Activated CD4-positive, alpha-beta memory T cell treated with anti-CD3 and anti-CD28 coated beads, Interleukin-2, amount 10 ng/mL, durations not matched to agents 7 days and 5 days (primary cell): ENCODE measurements around the gene G6PC3. TPM values are rescaled to one million over a fixed set of nuclear protein-coding genes. Genes with fewer than 3 reads are reported as not detected.
"Not testable (repeated sequence)": the region's sequence is repeated elsewhere in the genome, so short reads cannot be mapped to it uniquely, and the experiment has no call there.

ENCODE experiments used
- CTCF ChIA-PET: fragments of 350-600 bp; sonication (Branson Sonifier 250); formaldehyde crosslinking; loops from one replicate; lab custom pipeline; 2021; ENCODE audit warnings: antibody characterized with exemption, inconsistent platforms; lab: Charles Lee
- POLR2A ChIA-PET: fragments of 350-600 bp; sonication (Branson Sonifier 250); formaldehyde crosslinking; loops from one replicate; lab custom pipeline; 2021; ENCODE audit warnings: antibody characterized with exemption; lab: Charles Lee
- DNase-seq: peaks from one replicate; pipeline ENCODE4 v3.0.0-alpha.2; 2020
- H3K27ac Mint-ChIP-seq: one replicate; pipeline ENCODE4 v1.8.0; 2021; ENCODE audit warnings: mild to moderate bottlenecking, mixed read lengths
- H3K27me3 Mint-ChIP-seq: one replicate; pipeline ENCODE4 v1.8.0; 2021; ENCODE audit warnings: mixed read lengths
- H3K36me3 Mint-ChIP-seq: one replicate; pipeline ENCODE4 v1.8.0; 2021; ENCODE audit warnings: low read depth, mixed read lengths
- H3K4me1 Mint-ChIP-seq: one replicate; pipeline ENCODE4 v1.8.0; 2021; ENCODE audit warnings: mixed read lengths
- H3K4me3 Mint-ChIP-seq: one replicate; pipeline ENCODE4 v1.8.0; 2021; ENCODE audit warnings: mild to moderate bottlenecking, mixed read lengths
- H3K9me3 Mint-ChIP-seq: one replicate; pipeline ENCODE4 v1.8.0; 2021; ENCODE audit warnings: mixed read lengths
- total RNA-seq, 2 experiments: library from RNA; stranded (reverse); gene quantifications; one replicate each; pipeline ENCODE4 v1.2.3, GENCODE V29; 2021

The G6PC3 gene
- 10 to 100 TPM; 19.3 to 19.9 TPM for total RNA-seq

- Mint-ChIP-seq H3K27me3 (no peaks in the 10 kb centered on the region), H3K4me1 (peaks cover 39% of the 10 kb centered on the region), H3K9me3 (no peaks in the 10 kb centered on the region), H3K36me3 (peaks cover 8% of the 10 kb centered on the region), H3K4me3 (peak within 1 kb of the TSS; percentile 88), H3K27ac (peak within 1 kb of the TSS; percentile 85)
- DNase-seq: peak; percentile 88
- ChIA-PET CTCF (interaction anchor here (0.7 to 1.4 kb wide), 3 partner anchors 29 to 1072 kb away, joined by 3 to 4 read pairs (median 4); partner anchors contain the start of gene RPL27), POLR2A (interaction anchor here (0.6 to 1.6 kb wide), 6 partner anchors 10 to 438 kb away, joined by 3 read pairs; partner anchors contain the start of gene TMEM101)
Observed at GRCh38 chr17:44070455-44071197, at the start of gene G6PC3. Gene G6PC3, plus strand, starts transcription at chr17:44070735. Its CDS starts 231 bp downstream, at chr17:44070966.

GRCh38 chr17:44021227-44021626 lies 49.3 kb upstream of the G6PC3 start:
- H3K4me1 Mint-ChIP-seq, H3K9me3 Mint-ChIP-seq, H3K27ac Mint-ChIP-seq, H3K36me3 Mint-ChIP-seq, H3K27me3 Mint-ChIP-seq, H3K4me3 Mint-ChIP-seq, POLR2A ChIA-PET, DNase-seq: not testable (repeated sequence)
- CTCF ChIA-PET: interaction anchor here (1.6 kb wide), 1 partner anchor 77 kb away, joined by 3 read pairs; no protein-coding TSS in a partner anchor

- Mint-ChIP-seq H3K36me3 (no peaks in the 10 kb centered on the region), H3K27me3 (no peaks in the 10 kb centered on the region), H3K27ac (no peak overlapping the region), H3K4me1 (no peaks in the 10 kb centered on the region), H3K4me3 (no peak overlapping the region), H3K9me3 (no peaks in the 10 kb centered on the region)
- ChIA-PET CTCF (interaction anchor here (1.6 kb wide), 1 partner anchor 78 kb away, joined by 3 read pairs; no protein-coding TSS in a partner anchor), POLR2A (no interaction called here)
- DNase-seq: no peak
Observed at GRCh38 chr17:44022246-44022645, 48.3 kb upstream of the G6PC3 start.

GRCh38 chr17:44023545-44024270 lies 46.8 kb upstream of the G6PC3 start:
- no peak for DNase-seq
- Mint-ChIP-seq H3K4me3 (no peak overlapping the region), H3K36me3 (no peaks in the 10 kb centered on the region), H3K27me3 (no peaks in the 10 kb centered on the region), H3K9me3 (no peaks in the 10 kb centered on the region), H3K4me1 (no peaks in the 10 kb centered on the region), H3K27ac (no peak overlapping the region)
- ChIA-PET POLR2A (interaction anchor here (1.2 kb wide), 1 partner anchor 9 kb away, joined by 4 read pairs; the partner anchor contains the start of gene TMEM101), CTCF (no interaction called here)

GRCh38 chr17:44024271-44024663 lies 46.3 kb upstream of the G6PC3 start:
- POLR2A ChIA-PET: no interaction called here
- Mint-ChIP-seq H3K9me3 (no peaks in the 10 kb centered on the region), H3K4me3 (no peak overlapping the region), H3K4me1 (peaks cover 5% of the 10 kb centered on the region), H3K27me3 (no peaks in the 10 kb centered on the region), H3K36me3 (peaks cover 5% of the 10 kb centered on the region), H3K27ac (no peak overlapping the region)
- no peak for DNase-seq
- CTCF ChIA-PET: no interaction called here

- no peak for DNase-seq
- CTCF ChIA-PET: no interaction called here
- Mint-ChIP-seq H3K4me1 (peaks cover 11% of the 10 kb centered on the region), H3K27ac (no peak overlapping the region), H3K36me3 (peaks cover 11% of the 10 kb centered on the region), H3K27me3 (no peaks in the 10 kb centered on the region), H3K9me3 (no peaks in the 10 kb centered on the region), H3K4me3 (no peak overlapping the region)
- POLR2A ChIA-PET: interaction anchor here (1.1 kb wide), 1 partner anchor 10 kb away, joined by 4 read pairs; the partner anchor contains the start of gene TMEM101
Observed at GRCh38 chr17:44024853-44025252, 45.7 kb upstream of the G6PC3 start.

GRCh38 chr17:44029736-44030135 lies 40.8 kb upstream of the G6PC3 start:
- H3K4me3 Mint-ChIP-seq: no peak overlapping the region
- no peaks in the 10 kb centered on the region for H3K27me3 Mint-ChIP-seq
- CTCF ChIA-PET: interaction anchor here (2.8 kb wide), 1 partner anchor 12 kb away, joined by 14 read pairs; no protein-coding TSS in a partner anchor
- peaks cover 31% of the 10 kb centered on the region for H3K4me1 Mint-ChIP-seq
- DNase-seq: no peak
- peaks cover 33% of the 10 kb centered on the region for H3K36me3 Mint-ChIP-seq
- H3K9me3 Mint-ChIP-seq: no peaks in the 10 kb centered on the region
- H3K27ac Mint-ChIP-seq: no peak overlapping the region
- POLR2A ChIA-PET: interaction anchor here (0.5 to 1.1 kb wide), 2 partner anchors 10 to 36 kb away, joined by 3 read pairs; no protein-coding TSS in a partner anchor

GRCh38 chr17:44030482-44030881 lies 40.1 kb upstream of the G6PC3 start:
- DNase-seq: no peak
- Mint-ChIP-seq H3K27ac (no peak overlapping the region), H3K27me3 (no peaks in the 10 kb centered on the region), H3K4me1 (peaks cover 31% of the 10 kb centered on the region), H3K4me3 (no peak overlapping the region), H3K9me3 (no peaks in the 10 kb centered on the region), H3K36me3 (peaks cover 33% of the 10 kb centered on the region)
- CTCF ChIA-PET: interaction anchor here (0.6 to 2.8 kb wide), 2 partner anchors 11 to 53 kb away, joined by 3 to 14 read pairs; no protein-coding TSS in a partner anchor
- POLR2A ChIA-PET: interaction anchor here (0.5 to 1.1 kb wide), 2 partner anchors 9 to 37 kb away, joined by 3 read pairs; no protein-coding TSS in a partner anchor

GRCh38 chr17:44033861-44034408 lies 36.6 kb upstream of the G6PC3 start:
- peak overlapping the region; percentile 69 for H3K27ac Mint-ChIP-seq
- ChIA-PET POLR2A (interaction anchor here (1.6 kb wide), 1 partner anchor 9 kb away, joined by 5 read pairs; no protein-coding TSS in a partner anchor), CTCF (no interaction called here)

GRCh38 chr17:44034688-44035087 lies 35.8 kb upstream of the G6PC3 start:
- peaks cover 24% of the 10 kb centered on the region for H3K4me1 Mint-ChIP-seq
- CTCF ChIA-PET, H3K9me3 Mint-ChIP-seq, H3K27me3 Mint-ChIP-seq, H3K27ac Mint-ChIP-seq, DNase-seq, POLR2A ChIA-PET, H3K4me3 Mint-ChIP-seq: not testable (repeated sequence)
- peaks cover 44% of the 10 kb centered on the region for H3K36me3 Mint-ChIP-seq

More at GRCh38 chr17:44033861-44034408, 36.6 kb upstream of the G6PC3 start:
- peaks cover 49% of the 10 kb centered on the region for H3K36me3 Mint-ChIP-seq
- DNase-seq: no peak
- H3K9me3 Mint-ChIP-seq: no peaks in the 10 kb centered on the region
- H3K27me3 Mint-ChIP-seq: no peaks in the 10 kb centered on the region
- H3K4me1 Mint-ChIP-seq: peaks cover 29% of the 10 kb centered on the region
- H3K4me3 Mint-ChIP-seq: no peak overlapping the region

- H3K4me3 Mint-ChIP-seq: no peak overlapping the region
- peaks cover 31% of the 10 kb centered on the region for H3K4me1 Mint-ChIP-seq
- no peaks in the 10 kb centered on the region for H3K27me3 Mint-ChIP-seq
- DNase-seq: no peak
- peaks cover 47% of the 10 kb centered on the region for H3K36me3 Mint-ChIP-seq
- no peaks in the 10 kb centered on the region for H3K9me3 Mint-ChIP-seq
- ChIA-PET POLR2A (no interaction called here), CTCF (no interaction called here)
- no peak overlapping the region for H3K27ac Mint-ChIP-seq
Observed at GRCh38 chr17:44037471-44037870, 33.1 kb upstream of the G6PC3 start.

- H3K27me3 Mint-ChIP-seq: no peaks in the 10 kb centered on the region
- POLR2A ChIA-PET: no interaction called here
- no peak overlapping the region for H3K27ac Mint-ChIP-seq
- no peak for DNase-seq
- no peak overlapping the region for H3K4me3 Mint-ChIP-seq
- H3K9me3 Mint-ChIP-seq: no peaks in the 10 kb centered on the region
- H3K4me1 Mint-ChIP-seq: peaks cover 34% of the 10 kb centered on the region
- peaks cover 46% of the 10 kb centered on the region for H3K36me3 Mint-ChIP-seq
- CTCF ChIA-PET: interaction anchor here (0.8 kb wide), 1 partner anchor 95 kb away, joined by 5 read pairs; no protein-coding TSS in a partner anchor
Observed at GRCh38 chr17:44038604-44039011, 31.9 kb upstream of the G6PC3 start.
